CD4-positive, alpha-beta T cell treated with Interferon alpha-2 for 1 hour (primary cell): ENCODE data around the gene SOCS2.
"Not testable (repeated sequence)": the region's sequence is repeated elsewhere in the genome, so short reads cannot be mapped to it uniquely, and the experiment has no call there.

Experiments used
- DNase-seq, 2 donors: peaks; one replicate each; pipeline ENCODE4 v3.0.0-alpha.2; 2020 to 2022

The SOCS2 gene

GRCh38 chr12:93571925-93572711, at the start of gene SOCS2:
Gene SOCS2 (plus strand): TSS chr12:93572675. CDS start chr12:93572898, 223 bp downstream.
- peak; percentile 15 to 16 for DNase-seq

GRCh38 chr12:93524386-93525133, 47.9 kb upstream of the SOCS2 start:
- no peak for DNase-seq

- no peak for DNase-seq
These were observed 45.6 kb upstream of the SOCS2 start for GRCh38 chr12:93526786-93527428.

GRCh38 chr12:93530358-93530757, 42.1 kb upstream of the SOCS2 start:
- DNase-seq: no peak

- no peak for DNase-seq
These were observed 39.2 kb upstream of the SOCS2 start for GRCh38 chr12:93533310-93533709.

GRCh38 chr12:93536111-93536765, 36.2 kb upstream of the SOCS2 start:
- no peak for DNase-seq

GRCh38 chr12:93536766-93537488, 35.5 kb upstream of the SOCS2 start:
- no peak for DNase-seq

GRCh38 chr12:93537769-93538168, 34.7 kb upstream of the SOCS2 start:
- DNase-seq: no peak

- no peak for DNase-seq
These were observed 32.7 kb upstream of the SOCS2 start for GRCh38 chr12:93539821-93540220.

- no peak for DNase-seq
These were observed 32.0 kb upstream of the SOCS2 start for GRCh38 chr12:93540466-93540865.

GRCh38 chr12:93541578-93542225, 30.8 kb upstream of the SOCS2 start:
- DNase-seq: no peak

- no peak for DNase-seq
These were observed 24.7 kb upstream of the SOCS2 start for GRCh38 chr12:93547778-93548177.

GRCh38 chr12:93549174-93549573, 23.3 kb upstream of the SOCS2 start:
- DNase-seq: no peak

GRCh38 chr12:93550748-93551611, 21.5 kb upstream of the SOCS2 start:
- no peak for DNase-seq

GRCh38 chr12:93552427-93552826, 20.0 kb upstream of the SOCS2 start:
- DNase-seq: no peak

- not testable (repeated sequence) for DNase-seq
These were observed 14.6 kb upstream of the SOCS2 start for GRCh38 chr12:93557879-93558278.

- DNase-seq: not testable (repeated sequence)
These were observed 13.8 kb upstream of the SOCS2 start for GRCh38 chr12:93558685-93559084.

GRCh38 chr12:93563807-93564538, 8.5 kb upstream of the SOCS2 start:
- DNase-seq: peak in 1 of 2 donors; percentile 14

GRCh38 chr12:93565760-93566159, 6.7 kb upstream of the SOCS2 start:
- no peak for DNase-seq

GRCh38 chr12:93567174-93567573, 5.3 kb upstream of the SOCS2 start:
- DNase-seq: no peak
